ENCODE results near the gene SYT5. TPM values are rescaled to one million over a fixed set of nuclear protein-coding genes. Genes with fewer than 3 reads are reported as not detected.

The SYT5 gene
- total RNA-seq, 4 donors from 2014 or later = not detected

GRCh38 chr19:55145232-55145631 is 34.9 kb downstream of the SYT5 start:
- Histone ChIP-seq H3K36me3 (no peaks in the 10 kb centered on the region), H3K27ac (no peak overlapping the region), H3K27me3 (peaks cover 28% of the 10 kb centered on the region), H3K4me1 (peaks cover 0 to 7% of the 10 kb centered on the region in 2 donors), H3K4me3 (replicated peaks in 1 of 3) (no peak overlapping the region), H3K9me3 (no peaks in the 10 kb centered on the region)
- no peak for DNase-seq
- 27 to 28% methylated on average over 3 of the region's 3 CpGs for WGBS, 2 donors
- TF ChIP-seq, protein P1, sequence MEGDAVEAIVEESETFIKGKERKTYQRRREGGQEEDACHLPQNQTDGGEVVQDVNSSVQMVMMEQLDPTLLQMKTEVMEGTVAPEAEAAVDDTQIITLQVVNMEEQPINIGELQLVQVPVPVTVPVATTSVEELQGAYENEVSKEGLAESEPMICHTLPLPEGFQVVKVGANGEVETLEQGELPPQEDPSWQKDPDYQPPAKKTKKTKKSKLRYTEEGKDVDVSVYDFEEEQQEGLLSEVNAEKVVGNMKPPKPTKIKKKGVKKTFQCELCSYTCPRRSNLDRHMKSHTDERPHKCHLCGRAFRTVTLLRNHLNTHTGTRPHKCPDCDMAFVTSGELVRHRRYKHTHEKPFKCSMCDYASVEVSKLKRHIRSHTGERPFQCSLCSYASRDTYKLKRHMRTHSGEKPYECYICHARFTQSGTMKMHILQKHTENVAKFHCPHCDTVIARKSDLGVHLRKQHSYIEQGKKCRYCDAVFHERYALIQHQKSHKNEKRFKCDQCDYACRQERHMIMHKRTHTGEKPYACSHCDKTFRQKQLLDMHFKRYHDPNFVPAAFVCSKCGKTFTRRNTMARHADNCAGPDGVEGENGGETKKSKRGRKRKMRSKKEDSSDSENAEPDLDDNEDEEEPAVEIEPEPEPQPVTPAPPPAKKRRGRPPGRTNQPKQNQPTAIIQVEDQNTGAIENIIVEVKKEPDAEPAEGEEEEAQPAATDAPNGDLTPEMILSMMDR (IDR thresholded peaks at IDR 0.05) = no peak
- no peak for TF ChIP-seq POLR2A (IDR thresholded peaks at IDR 0.05)
- intact Hi-C loops (cut with DNase I) = loop anchor here (10.0 kb wide), 1 partner anchor 480 kb away; the partner anchor contains the start of gene ZNF784

- Histone ChIP-seq H3K36me3 (no peaks in the 10 kb centered on the region), H3K9me3 (no peaks in the 10 kb centered on the region), H3K4me1 (peaks cover 0 to 6% of the 10 kb centered on the region in 2 donors), H3K27ac (no peak overlapping the region), H3K4me3 (replicated peaks in 1 of 3) (no peak overlapping the region), H3K27me3 (peaks cover 15% of the 10 kb centered on the region)
- intact Hi-C loops (cut with DNase I) = loop anchor here (2.0 to 10.0 kb wide), 3 partner anchors 276 to 483 kb away; partner anchors contain the start of gene ZNF784
- DNase-seq = no peak
- TF ChIP-seq POLR2A (IDR thresholded peaks at IDR 0.05) = no peak
- TF ChIP-seq, protein P1 (IDR thresholded peaks at IDR 0.05) = no peak
- 5 to 26% methylated on average over 7 to 21 of the region's 21 CpGs for WGBS, 2 donors
Measured at GRCh38 chr19:55141696-55142095, 38.4 kb downstream of the SYT5 start.

DNA sequence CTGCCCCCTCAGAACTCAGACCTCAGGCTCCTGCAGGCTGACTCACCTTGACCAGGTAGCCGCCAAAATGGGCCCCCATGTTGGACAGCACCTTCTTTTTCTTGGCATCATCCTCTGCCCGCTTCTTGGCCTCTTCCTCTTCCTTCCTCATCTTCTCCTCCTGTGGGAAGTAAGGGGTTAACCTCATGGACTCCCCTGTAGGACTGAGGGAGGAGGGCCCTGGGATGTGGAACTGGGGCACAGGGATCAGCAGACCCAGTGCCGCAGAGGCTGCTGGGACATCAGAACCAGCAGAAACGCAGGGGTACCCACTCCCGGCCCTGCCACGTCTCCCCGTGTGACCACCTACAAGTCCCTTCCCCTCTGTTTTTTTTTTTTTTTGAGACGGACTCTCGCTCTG is 42.2 kb downstream of the SYT5 start:
- intact Hi-C loops (cut with DNase I) = no loop called here
- H3K9me3 ChIP-seq = no peaks in the 10 kb centered on the region
- no peak overlapping the region for H3K4me3 ChIP-seq (replicated peaks in 1 of 3)
- 45 to 57% methylated on average over 9 of the region's 9 CpGs for WGBS, 2 donors
- peaks cover 6% of the 10 kb centered on the region for H3K27me3 ChIP-seq
- H3K36me3 ChIP-seq = no peaks in the 10 kb centered on the region
- DNase-seq = no peak
- H3K27ac ChIP-seq = no peak overlapping the region
- H3K4me1 ChIP-seq = no peaks in the 10 kb centered on the region
- TF ChIP-seq, protein P1 (IDR thresholded peaks at IDR 0.05) = no peak
- TF ChIP-seq POLR2A (IDR thresholded peaks at IDR 0.05) = no peak

GRCh38 chr19:55136399-55137102 is 43.5 kb downstream of the SYT5 start:
- WGBS, 2 donors = 80 to 84% methylated on average over 10 to 17 of the region's 17 CpGs
- Histone ChIP-seq H3K36me3 (no peaks in the 10 kb centered on the region), H3K27ac (no peak overlapping the region), H3K4me3 (replicated peaks in 1 of 3) (no peak overlapping the region), H3K4me1 (no peaks in the 10 kb centered on the region), H3K27me3 (peaks cover under 1% of the 10 kb centered on the region), H3K9me3 (no peaks in the 10 kb centered on the region)
- intact Hi-C loops (cut with DNase I) = no loop called here
- no peak for DNase-seq
- no peak for TF ChIP-seq POLR2A (IDR thresholded peaks at IDR 0.05)
- TF ChIP-seq, protein P1 (IDR thresholded peaks at IDR 0.05) = no peak

DNA sequence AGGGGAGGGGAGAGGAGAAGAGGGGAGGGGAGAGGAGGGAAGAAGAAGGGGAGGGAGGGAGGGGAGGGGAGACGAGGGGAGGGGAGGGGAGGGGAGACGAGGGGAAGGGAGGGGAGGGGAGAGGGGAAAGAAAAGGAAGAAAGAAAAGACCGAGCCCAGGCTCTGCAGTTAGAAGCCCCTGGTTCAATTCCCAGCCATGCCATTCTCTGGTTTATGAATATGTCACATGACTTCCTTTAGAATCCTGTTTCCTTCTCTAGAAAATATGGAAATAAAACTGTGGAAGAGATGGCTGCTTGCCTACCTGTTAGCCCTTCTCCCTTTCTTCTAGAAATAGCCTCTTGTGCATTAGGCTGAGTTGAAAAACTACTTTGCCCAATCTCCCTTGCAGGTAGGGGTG is 45.4 kb downstream of the SYT5 start:
- intact Hi-C loops (cut with DNase I) = no loop called here
- H3K4me3 ChIP-seq (replicated peaks in 1 of 3) = no peak overlapping the region
- no peaks in the 10 kb centered on the region for H3K27me3 ChIP-seq
- no peak for DNase-seq
- no peaks in the 10 kb centered on the region for H3K36me3 ChIP-seq
- H3K9me3 ChIP-seq = no peaks in the 10 kb centered on the region
- no peaks in the 10 kb centered on the region for H3K4me1 ChIP-seq
- H3K27ac ChIP-seq = no peak overlapping the region
- TF ChIP-seq, protein P1 (IDR thresholded peaks at IDR 0.05) = no peak
- 34 to 44% methylated on average over 3 of the region's 3 CpGs for WGBS, 2 donors

All from thyroid gland (tissue), 4 donors.